ENCODE data around the gene CDK17.

CDK17 gene

GRCh38 chr12:96399919-96400630 is at the start of gene CDK17:
Gene CDK17, minus strand, starts transcription at chr12:96400439. Its CDS starts 65,603 bp downstream, at chr12:96334836.
- TF ChIP-seq CTCF (IDR thresholded peaks at IDR 0.05; ENCODE audit: low read depth, low read length, missing control alignments): peak; percentile 39
- H3K4me3 ChIP-seq (replicated peaks; ENCODE audit: low read depth, low read length): peak within 1 kb of the TSS; percentile 82

GRCh38 chr12:96448300-96448699 is 48.1 kb upstream of the CDK17 start:
- no peak overlapping the region for H3K4me3 ChIP-seq (replicated peaks; ENCODE audit: low read depth, low read length)
- TF ChIP-seq CTCF (IDR thresholded peaks at IDR 0.05; ENCODE audit: low read depth, low read length, missing control alignments): no peak
- peak; percentile 53 for DNase-seq (ENCODE audit: extremely low read depth, low read depth)

More at GRCh38 chr12:96399919-96400630, at the start of gene CDK17:
- no peak for DNase-seq (ENCODE audit: extremely low read depth, low read depth)

- DNase-seq (ENCODE audit: extremely low read depth, low read depth): no peak
- H3K4me3 ChIP-seq (replicated peaks; ENCODE audit: low read depth, low read length): no peak overlapping the region
- no peak for TF ChIP-seq CTCF (IDR thresholded peaks at IDR 0.05; ENCODE audit: low read depth, low read length, missing control alignments)
Observed at GRCh38 chr12:96447256-96447655, 47.0 kb upstream of the CDK17 start.

- no peak for TF ChIP-seq CTCF (IDR thresholded peaks at IDR 0.05; ENCODE audit: low read depth, low read length, missing control alignments)
- no peak overlapping the region for H3K4me3 ChIP-seq (replicated peaks; ENCODE audit: low read depth, low read length)
- peak; percentile 74 for DNase-seq (ENCODE audit: extremely low read depth, low read depth)
Observed at GRCh38 chr12:96445691-96446583, 45.7 kb upstream of the CDK17 start.

GRCh38 chr12:96444399-96444798 is 44.2 kb upstream of the CDK17 start:
- H3K4me3 ChIP-seq (replicated peaks; ENCODE audit: low read depth, low read length): no peak overlapping the region
- no peak for DNase-seq (ENCODE audit: extremely low read depth, low read depth)
- no peak for TF ChIP-seq CTCF (IDR thresholded peaks at IDR 0.05; ENCODE audit: low read depth, low read length, missing control alignments)

- no peak for TF ChIP-seq CTCF (IDR thresholded peaks at IDR 0.05; ENCODE audit: low read depth, low read length, missing control alignments)
- no peak overlapping the region for H3K4me3 ChIP-seq (replicated peaks; ENCODE audit: low read depth, low read length)
- DNase-seq (ENCODE audit: extremely low read depth, low read depth): no peak
Observed at GRCh38 chr12:96442906-96443305, 42.7 kb upstream of the CDK17 start.
